ENCODE measurements around the gene FBXO45.

GRCh38 chr3:196602673-196603072 is 34.2 kb downstream of the FBXO45 start:
- TF ChIP-seq CTCF (IDR thresholded peaks at IDR 0.05; ENCODE audit: borderline replicate concordance, extremely low read depth, low read length, poor library complexity, severe bottlenecking) (no peak), EZH2 (IDR thresholded peaks at IDR 0.05; ENCODE audit: borderline replicate concordance, low read depth, low read length, severe bottlenecking) (no peak)
